COLO668 (cell line): ENCODE measurements around the gene SPAG8.

Experiments used
- DNase-seq: peaks from one replicate; lab custom pipeline; 2025; ENCODE audit not compliant: unreplicated experiment; lab: John Stamatoyannopoulos, UW

SPAG8 gene

DNA sequence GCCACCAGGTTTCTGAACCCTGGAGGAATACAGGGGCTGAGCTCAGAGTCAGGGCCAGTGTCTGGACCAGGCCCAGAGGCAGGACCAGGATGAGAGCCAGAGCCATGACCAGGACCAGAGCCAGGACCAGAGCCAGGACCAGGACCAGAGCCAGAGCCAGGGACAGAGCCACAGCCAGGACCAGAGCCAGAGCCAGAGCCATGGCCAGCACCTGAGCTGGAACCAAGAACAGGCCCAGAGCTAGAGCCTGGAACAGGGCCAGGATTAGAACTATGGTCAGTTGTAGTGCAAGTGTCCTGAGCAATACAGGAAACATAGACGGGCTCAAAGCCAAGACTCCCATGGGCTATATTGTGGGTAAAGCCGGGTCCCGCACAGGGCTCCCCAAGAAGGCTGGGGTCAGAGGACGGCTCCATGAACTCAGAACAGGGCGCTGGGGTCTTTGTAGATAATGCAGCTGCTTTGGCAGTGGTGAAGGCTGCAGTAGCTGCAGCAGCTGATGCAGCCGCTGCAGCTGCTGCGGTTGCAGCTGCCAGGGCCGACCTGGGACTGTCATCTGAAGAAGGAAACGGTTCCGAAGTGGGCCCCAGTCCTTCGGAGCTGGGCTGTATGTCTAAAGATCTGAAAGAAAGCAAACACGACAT lies 559 bp downstream of the SPAG8 start:
- DNase-seq = no peak

DNA sequence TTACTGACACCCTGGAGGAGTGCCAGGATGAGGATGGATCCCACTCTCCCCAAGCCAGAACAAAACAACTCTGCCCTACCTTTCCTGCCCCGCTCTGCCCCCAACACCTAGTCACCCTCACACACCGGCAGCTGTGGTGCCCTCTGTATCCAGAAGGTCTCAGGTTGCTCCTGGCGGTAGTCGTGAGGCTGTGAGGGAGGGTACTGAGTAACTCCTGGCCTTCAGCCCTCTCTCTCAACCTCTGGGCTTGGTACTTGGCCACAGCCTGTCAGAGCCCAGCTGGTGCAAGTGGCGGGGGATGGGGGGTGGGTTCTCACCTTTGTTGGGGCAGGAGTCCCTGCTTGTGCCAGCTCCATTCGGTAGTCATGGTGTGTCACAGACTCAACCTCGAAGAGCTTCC lies 1.9 kb downstream of the SPAG8 start:
- no peak for DNase-seq

DNA sequence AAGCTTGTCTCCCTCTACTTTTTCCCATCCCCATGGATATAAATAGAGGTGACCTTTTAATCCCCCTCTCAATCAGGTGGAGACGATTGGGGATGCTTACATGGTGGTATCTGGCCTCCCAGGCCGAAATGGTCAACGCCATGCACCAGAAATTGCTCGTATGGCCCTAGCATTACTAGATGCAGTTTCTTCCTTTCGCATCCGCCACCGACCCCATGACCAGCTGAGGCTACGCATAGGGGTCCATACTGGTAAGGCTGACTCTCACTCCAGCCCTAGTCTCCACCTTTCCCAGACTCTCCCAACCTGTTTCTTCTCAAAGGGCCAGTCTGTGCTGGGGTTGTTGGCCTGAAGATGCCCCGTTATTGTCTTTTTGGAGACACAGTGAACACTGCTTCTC lies 3.6 kb downstream of the SPAG8 start:
- DNase-seq = no peak

DNA sequence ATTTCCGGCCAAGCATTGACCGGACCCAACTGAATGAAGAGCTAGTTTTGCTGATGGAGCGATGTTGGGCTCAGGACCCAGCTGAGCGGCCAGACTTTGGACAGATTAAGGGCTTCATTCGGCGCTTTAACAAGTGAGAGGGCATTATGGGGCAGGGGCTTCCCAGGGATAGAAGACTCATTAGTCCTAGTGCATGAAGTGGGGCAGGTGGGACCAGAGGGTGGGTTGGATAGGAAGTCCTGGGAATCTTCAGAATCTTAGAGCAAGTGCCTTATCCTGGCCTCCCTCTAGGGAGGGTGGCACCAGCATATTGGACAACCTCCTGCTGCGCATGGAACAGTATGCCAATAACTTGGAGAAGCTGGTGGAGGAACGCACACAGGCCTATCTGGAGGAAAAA lies 6.0 kb downstream of the SPAG8 start:
- no peak for DNase-seq

DNA sequence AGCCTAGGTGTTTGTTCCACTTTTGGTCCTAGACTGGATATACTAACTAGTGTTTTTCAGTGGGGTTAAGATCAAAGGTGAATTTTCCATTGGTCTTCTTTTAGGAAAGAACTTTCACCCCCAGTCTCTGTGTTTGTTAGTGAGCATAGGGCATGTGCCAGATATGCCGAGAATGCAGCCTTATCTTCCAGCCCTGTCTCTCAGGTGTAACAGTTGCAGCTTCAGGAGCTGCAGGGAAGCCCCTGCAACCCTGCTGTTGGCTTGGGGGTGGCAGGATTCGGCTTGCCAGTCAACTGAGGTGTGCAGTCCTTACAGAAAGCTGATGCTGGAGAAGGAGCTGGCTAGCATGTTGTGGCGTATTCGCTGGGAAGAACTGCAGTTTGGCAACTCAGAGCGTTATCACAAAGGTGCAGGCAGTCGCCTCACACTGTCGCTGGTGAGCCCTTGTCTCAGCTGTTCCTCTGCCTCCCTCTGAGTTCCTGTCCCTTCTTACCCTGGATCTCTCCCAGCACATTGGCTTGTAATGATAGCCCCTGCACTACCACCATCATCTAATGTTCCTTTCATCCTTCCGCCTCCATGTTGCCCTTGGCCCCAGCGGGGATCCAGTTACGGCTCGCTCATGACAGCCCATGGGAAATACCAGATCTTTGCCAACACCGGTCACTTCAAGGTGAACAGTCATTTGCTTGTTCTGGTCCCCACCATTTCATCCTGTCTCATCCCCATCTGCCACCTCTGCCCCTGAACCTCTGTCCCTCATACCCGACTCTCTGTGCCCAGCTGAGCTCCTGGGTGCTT lies 10.5 kb downstream of the SPAG8 start:
- DNase-seq = no peak

DNA sequence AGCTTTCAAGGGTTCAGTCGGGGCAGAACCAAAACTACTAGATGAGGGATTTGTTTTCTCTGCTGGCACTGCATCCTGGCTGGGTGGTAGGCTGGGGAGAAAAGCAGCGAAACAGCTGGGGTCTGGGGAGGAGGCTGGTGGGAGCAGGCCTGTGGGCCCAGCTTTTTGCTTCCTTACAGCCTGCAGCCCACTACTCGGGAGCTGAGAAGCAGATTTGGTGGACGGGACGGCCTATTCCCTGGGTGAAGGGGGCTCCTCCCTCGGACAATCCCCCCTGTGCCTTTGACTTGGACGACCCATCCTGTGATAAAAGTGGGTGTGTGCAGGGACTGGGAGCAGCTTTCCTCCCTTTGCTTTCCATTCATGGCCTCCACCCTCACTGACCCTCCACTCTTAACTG lies 11.5 kb downstream of the SPAG8 start:
- no peak for DNase-seq

DNA sequence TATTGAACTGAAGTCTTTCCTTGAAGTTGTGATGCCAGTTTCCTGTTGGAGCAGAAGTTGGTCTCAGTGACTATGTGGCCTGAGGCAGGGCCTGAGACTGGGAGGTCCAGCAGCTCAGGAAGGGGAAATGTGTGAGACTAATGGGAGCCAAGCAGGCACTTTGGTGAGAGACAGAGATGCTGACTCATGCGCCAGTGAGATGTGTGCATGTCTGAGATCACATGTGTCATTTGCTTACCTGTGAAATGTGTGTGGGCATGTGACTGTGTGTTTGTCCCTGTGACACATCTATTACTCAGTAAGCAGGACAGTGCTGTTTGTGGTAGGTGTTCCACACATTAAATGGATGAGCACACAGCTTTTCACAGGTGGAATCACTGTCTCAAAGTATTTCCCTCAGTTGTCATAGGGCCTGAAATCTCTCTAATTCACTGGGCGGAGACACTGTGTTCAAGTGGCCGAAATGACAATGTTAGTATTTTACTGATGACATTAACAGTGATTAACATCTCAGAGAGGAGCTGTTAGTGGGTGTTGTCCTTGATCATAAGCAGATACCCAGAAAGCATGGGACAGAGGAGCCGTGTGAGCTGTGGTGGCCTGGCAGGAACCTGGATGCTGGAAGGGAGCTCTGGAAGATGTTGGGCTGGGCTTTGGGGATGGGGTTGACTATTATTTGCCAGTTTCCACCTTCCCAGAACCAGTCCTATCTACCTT lies 13.2 kb downstream of the SPAG8 start:
- peak; percentile 17 for DNase-seq

DNA sequence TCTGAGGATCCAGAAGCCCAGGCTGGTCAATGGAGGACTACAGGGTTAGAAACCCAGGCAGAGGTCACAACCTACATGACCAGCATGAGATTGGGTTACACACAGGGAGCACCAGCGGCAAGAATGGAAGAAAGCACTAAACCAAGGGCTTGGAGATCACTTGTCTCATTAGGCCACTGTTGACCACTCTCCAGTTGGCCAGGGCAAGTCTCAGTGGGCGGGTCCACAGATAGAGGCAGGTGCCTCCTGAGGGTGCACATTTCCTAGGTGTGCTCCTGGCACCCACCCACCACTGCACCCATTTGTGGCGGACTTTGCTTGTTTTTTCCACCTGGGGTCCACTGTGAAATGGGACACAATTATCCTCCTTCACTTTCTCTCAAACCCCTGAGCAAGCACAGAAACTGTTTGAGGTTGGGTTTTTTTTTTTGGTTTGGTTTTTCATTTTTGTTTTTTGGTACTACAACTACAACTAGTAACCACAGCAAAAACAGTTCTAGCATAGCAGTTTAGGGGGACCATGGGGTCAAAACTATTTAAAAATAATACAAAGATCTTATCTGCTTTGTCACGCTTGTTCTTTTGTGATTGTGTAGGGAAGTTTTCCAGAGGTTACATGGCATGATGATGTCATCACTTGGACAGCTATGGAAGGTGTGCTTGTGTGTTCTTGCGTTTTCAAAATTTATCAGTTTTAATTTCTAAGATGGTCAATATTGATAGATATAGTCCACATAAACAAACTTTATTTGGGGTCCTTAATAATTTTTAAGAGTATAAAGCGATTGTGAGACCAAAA lies 14.6 kb downstream of the SPAG8 start:
- DNase-seq = no peak

DNA sequence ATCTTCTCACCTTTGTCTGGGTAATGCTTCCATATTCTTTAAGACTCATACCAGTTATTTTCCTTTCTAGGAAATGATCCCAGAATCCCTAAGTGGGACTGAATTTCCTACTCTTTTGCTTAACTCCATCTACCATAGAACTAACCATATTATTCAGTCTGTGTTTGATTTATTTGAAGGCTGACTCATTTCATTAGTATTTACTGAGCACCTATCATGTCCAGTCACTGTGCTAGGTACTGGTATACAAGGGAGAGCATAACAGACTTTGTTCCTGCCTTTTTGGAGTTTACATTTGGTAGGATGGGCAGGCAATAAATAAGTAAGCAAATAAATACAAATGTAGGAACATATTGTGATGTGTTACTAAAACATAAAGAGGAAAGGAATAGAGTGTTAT lies 16.4 kb downstream of the SPAG8 start:
- DNase-seq = no peak

DNA sequence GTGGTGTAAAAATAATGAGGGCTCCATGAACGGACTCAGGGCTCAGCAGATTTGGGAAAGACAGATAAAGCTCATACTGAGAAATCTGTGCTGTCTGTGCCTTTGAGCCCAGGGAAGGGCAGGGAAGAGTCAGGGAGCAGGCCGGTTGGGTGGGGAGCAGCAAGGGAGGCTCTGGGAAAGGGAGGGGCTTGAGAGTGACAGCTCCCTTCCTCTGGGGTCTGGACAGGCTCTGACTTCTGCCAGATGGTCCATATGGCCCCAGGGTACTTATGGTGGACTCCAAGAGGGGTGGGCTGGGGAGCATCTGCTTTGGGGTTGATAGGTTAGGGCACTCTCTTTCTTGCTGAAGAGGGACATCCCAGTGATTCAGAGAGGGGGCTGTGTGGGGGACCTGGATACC lies 18.6 kb downstream of the SPAG8 start:
- no peak for DNase-seq

DNA sequence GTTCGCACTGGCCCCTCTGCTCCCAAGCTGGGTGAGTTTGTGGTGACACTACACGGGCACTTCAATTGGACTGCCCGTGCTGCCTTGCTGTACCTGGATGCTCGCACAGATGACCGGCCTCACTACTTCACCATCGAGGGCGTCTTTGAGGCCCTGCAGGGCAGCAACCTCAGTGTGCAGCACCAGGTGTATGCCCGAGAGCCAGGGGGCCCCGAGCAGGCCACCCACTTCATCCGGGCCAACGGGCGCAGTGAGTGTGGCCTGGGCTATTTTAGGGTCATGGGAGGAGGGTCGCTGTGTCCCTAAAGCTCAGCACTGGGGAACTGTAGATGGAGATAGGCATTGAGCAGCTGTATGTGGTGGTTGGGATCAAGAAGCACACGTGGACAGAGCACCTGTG lies 19.2 kb downstream of the SPAG8 start:
- DNase-seq = no peak

DNA sequence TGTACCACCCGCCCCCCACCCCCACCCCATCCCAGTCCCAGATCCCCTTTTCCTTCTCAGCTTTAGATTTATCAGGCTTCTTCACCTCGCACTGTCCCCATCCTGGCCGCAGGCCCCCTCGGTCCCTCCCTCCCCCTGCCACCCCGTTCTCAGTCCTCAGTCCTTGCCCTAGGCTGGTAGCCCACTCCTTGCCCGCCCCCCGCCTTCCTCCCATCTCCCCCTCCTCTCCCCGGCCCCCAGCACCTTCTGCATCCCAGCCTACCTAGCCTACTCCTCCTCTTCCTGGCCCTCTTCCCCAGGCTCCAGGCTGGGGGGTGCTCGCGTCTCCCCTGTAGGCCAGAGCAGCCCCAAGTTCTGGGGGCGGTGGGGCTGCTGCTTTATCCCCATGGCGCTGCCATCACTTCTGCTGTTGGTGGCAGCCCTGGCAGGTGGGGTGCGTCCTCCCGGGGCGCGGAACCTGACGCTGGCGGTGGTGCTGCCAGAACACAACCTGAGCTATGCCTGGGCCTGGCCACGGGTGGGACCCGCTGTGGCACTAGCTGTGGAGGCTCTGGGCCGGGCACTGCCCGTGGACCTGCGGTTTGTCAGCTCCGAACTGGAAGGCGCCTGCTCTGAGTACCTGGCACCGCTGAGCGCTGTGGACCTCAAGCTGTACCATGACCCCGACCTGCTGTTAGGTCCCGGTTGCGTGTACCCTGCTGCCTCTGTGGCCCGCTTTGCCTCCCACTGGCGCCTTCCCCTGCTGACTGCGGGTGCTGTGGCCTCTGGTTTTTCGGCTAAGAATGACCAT lies 19.8 kb downstream of the SPAG8 start:
- no peak for DNase-seq

DNA sequence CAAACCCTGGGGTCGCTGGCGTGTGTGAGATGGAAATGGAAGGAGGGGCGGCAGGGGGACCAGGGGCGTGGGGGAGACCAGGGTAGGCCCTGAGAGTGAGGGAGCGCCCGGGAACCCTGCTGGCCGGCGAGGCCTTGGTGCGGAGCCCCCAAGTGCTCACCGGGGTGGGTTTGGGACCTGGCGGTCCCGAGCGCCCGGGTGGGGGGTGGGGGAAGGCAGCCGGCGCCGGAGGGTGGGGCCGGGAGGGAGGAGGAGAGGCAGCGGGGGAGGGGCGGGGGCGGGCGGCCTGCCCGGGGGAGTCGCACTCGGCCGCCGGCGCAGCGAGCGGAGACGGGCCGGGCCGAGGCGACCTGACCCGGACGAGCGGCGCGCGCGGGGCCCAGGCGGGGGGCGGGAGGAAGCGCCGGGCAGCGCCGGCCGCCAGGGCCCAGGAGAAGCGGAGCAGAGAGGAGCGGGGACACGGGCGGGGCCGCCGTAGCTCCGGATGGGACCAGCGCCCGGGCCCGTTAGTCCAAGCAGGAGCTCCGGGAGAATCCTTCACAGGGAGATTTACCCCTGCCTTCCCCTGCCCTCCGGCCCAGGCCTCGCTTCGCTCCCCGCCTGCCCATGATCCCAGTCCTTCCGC lies 20.7 kb downstream of the SPAG8 start, which contains the start of gene NPR2:
Gene NPR2 (plus strand): TSS at position 295 of the 625 bp plus-strand sequence. CDS start 818 bp downstream, outside the sequence.
- no peak for DNase-seq

DNA sequence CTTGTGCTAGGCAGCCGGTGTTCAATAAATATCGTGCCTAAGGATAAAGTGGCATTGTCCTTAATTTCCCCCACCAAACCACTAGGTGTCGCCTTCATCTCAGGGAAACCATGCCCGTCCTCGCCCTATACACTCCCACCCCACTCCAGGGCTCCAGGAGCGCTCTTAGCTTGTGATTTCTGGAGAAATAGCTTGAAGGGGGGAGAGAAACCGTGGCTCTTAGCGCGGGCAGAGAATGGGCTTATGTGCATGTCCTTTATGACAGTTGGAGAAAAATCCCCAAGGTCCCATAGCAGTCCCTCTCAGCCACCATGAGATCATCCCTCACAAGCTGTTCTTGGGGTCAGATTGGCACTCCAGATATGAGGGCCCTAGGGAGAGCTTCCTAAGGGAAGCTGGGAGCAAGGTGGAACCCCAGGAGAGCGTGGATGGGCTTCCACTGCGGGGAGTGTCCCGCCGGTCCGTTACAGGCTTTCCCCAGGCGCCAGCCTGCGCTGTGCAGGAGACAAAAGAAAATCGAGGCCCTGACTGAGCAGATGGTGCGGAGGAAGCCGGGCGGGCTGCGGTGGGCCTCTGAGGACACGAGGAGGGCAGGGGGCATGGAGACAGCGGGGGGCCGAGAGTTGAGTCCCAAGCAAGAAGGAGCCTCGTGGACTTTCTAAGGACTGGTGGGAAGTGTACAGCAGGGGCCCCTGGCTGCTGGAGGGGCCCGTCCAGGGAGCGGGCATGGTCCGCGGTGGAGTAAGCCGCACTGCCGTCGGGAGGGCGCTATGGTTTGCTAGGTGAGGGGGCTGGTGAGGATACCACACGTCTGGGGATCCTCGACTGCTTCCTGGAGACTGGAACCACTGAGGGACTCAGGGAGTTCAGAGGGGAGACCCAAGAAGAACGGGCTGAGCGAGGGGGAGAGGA lies 21.4 kb downstream of the SPAG8 start:
- DNase-seq = peak; percentile 55

DNA sequence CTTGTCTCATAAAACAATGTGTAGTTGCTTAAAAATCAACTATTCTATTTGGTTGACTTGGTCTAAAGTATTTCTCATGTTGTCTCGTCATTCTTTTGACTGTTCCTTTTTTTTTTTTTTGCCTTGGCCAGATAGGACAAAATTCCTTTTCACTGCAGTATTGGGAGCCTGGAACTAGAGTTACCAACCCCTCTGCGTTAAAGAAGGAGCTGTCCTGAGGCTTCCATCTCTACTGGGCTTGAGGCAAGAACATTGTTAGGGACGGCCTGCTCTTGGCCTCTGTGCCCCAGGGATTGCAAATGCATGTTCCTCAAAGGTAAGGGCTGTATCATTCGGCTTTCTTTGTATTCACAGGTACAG lies 22.1 kb downstream of the SPAG8 start:
- no peak for DNase-seq

DNA sequence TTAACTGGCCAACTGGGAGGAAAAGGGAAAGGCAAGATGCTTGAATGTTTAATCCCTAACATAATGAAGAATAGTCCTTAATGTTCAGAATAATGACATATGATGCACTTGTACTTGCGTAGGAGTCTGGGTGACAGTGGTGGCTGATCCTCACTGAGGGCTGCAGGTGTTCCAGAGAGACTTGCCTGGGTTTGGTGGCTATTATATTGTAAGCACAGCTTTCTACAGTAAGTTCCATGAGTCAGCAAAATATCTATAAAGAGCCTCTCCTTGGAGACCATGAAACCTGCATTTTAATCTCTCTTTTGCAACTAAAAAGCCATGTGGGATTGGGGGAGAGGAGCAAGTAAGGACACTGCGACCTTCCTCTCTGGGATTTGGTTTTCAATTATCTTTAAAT lies 22.5 kb downstream of the SPAG8 start:
- no peak for DNase-seq

DNA sequence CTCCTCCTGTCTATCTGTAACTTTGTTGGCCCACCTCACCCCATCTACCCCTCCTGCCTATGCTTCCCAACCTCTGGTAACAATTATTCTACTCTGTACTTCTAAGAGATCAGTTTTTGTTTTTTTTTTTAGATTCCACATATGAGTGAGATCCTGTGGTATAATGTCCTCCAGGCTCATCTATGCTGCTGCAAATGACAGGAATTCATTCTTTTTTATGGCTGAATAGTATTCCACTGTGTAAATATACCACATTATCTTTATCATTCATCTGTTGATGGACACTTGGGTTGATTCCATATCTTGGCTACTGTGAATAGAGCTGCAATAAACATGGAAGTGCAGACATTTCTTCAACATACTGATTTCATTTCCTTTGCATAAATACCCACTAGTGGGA lies 28.6 kb downstream of the SPAG8 start:
- no peak for DNase-seq

DNA sequence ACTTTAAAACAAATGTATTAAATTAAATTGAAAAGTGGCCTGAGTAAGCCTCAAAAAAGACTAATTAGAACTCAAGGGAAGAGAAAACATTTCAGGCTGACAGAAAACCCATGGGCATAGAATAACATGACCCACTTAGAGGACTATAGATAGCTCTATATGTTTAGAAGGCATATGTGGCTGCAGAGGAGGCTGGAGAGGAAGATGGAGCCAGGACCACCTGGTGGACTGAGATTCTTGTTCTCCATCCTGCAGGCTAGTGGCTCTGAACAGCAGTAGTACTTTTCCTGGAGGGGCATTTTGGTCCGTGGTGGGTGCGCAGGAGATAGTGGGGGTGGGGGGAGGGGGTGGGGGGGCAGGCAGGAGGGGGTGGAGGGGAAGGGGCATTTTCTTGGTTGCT lies 31.0 kb downstream of the SPAG8 start:
- no peak for DNase-seq

DNA sequence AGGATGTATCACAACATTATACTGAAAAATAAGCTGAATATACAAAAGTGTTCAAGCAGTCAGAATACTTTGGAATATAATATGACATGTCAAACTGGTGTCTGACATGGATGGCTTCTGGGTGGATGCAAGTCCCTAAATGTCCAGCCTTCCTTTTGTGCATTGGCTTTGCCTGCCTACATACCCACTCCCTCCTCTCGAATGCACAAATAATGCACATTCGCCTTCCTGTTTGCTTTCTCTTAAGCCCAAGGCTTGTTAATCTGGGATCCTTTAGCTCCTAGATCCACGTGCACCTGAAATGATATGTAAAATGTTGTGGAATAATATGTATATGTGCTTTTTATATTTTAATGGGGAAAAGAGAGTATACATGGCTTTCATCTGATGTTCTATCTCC lies 33.6 kb downstream of the SPAG8 start:
- DNase-seq = no peak
